SK-N-SH treated with all-trans-retinoic acid at 6 μM for 48 hours (cell line): Measurements from ENCODE around the gene PPFIA1.

Source experiments
- BACH2 ChIP-seq: fragments of 250-450 bp; sonication (Bioruptor Pico); IDR thresholded peaks from 2 replicates; pipeline ENCODE4 v1.9.0; 2021; ENCODE audit warnings: mild to moderate bottlenecking, borderline replicate concordance
- ZFP30 ChIP-seq: fragments of 450-650 bp; formaldehyde crosslinking; IDR thresholded peaks from 2 replicates; pipeline ENCODE4 v1.5.0; 2022; ENCODE audit warnings: mild to moderate bottlenecking, moderate library complexity

DNA sequence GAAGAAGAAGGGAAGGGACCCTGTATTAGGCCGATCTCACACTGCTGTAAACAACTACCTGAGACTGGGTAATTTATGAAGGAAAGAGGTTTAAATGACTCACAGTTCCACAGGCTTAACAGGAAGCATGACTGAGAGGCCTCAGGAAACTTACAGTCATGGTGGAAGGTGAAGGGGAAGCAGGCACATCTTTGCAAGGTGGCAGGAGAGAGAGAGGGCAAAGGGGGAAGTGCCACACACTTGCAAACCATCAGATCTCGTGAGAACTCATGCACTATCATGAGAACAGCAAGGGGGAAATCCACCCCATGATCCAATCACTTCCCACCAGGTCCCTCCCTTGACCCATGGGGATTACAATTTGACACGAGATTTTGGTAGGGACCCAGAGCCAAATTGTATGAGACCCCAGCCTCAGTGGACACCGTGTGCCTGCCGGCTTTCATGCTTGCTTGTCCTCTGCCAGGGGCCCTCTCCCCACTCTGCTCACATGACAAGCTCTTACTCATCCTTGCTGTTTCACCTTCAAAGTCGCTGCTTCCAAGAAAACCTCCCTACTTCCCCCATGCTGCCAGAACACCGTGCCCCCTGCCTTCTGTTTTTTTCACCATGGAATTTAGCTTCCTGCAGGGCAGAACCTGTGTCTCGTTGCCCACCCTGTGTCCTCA, 23.3 kb upstream of the PPFIA1 start:
- TF ChIP-seq BACH2 (CRISPR knock-in tag) (no peak), ZFP30 (CRISPR knock-in tag) (no peak)
